A549 treated with dexamethasone at 1 μM for 4 hours (cell line): ENCODE measurements around the gene RNF223. TPM values are rescaled to one million over a fixed set of nuclear protein-coding genes. Genes with fewer than 3 reads are reported as not detected.

ENCODE experiments used
- total RNA-seq: library from RNA; stranded (reverse); fragments of 200-300 nt; extraction: Qiagen RNA extraction; gene quantifications from 5 replicates; pipeline ENCODE4 v1.2.3, GENCODE V29; 2022

Gene RNF223
- 0.13 to 0.20 TPM (median 0.18 TPM) in 5 replicates for total RNA-seq

DNA sequence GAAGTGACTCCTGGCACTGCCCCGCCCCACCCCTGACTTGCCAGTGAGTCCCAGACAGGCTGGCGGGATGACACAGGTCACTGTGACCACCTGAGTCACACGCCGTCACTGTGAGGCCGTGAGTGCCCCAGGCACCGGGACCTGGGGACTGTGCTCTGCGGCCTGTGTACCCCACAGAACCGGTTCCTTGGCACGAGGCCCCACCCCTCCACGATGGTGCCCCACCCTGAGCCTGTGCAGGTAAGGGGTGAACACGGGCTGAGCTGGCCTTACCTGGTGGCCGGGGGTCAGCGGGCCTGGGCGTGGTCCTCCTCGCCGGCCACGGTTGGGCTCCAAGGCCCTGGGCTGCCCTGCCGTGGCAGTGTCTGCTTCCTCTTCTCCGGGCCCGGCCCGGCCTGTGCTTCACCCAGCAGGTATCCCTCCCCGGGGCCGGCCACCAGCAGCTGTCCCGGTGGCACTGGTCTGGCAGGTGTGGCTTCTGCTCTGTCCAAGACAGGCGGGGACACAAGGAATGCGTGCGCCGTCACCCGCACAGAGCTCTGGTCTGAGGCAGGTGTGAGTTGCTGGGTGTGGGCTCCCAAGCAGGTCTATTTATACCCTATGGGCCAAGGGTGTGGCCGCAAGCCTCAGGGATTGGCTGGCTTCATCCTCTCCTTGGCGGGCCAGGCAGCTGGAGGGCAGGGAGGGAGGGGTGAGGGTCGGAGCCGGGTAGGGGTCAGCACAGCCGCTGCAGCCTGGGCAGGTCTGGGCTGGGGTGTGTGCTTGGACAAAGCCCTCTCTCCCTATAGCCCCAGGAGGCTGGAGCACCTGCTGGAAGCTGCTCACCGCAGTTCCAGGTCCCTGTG, at the start of gene RNF223:
Gene RNF223 (minus strand): TSS at position 564 of the 845 bp plus-strand sequence. CDS start 1,740 bp downstream, outside the sequence.

GRCh38 chr1:1115786-1116700, 41.9 kb upstream of the RNF223 start, which contains the start of gene C1orf159:
Gene C1orf159, minus strand, starts transcription at chr1:1116089. Its CDS starts 24,546 bp downstream, at chr1:1091543.

Other genes starting within 250 kb of the RNF223 start
- gene SAMD11, start 150.4 kb downstream of the RNF223 start, total RNA-seq, result 14.2 to 22.6 TPM (median 19.7 TPM) in 5 replicates
- 63.0 to 92.6 TPM (median 88.9 TPM) in 5 replicates for gene NOC2L, start 115.0 kb downstream of the RNF223 start, total RNA-seq
- 5.9 to 12.9 TPM (median 11.3 TPM) in 5 replicates for gene KLHL17, start 113.7 kb downstream of the RNF223 start, total RNA-seq
- 2.3 to 5.0 TPM (median 4.3 TPM) in 5 replicates for gene PLEKHN1, start 107.8 kb downstream of the RNF223 start, total RNA-seq
- gene PERM1, start 92.2 kb downstream of the RNF223 start, total RNA-seq, result 0.06 to 0.17 TPM (median 0.15 TPM) in 4 of 5 replicates, not detected in the other
- gene HES4, start 74.2 kb downstream of the RNF223 start, total RNA-seq, result 21.4 to 44.8 TPM (median 36.2 TPM) in 5 replicates
- 12.2 to 17.4 TPM (median 15.9 TPM) in 5 replicates for gene ISG15, start 60.8 kb downstream of the RNF223 start, total RNA-seq
- gene AGRN, start 54.2 kb downstream of the RNF223 start, total RNA-seq, result 56.7 to 117 TPM (median 107 TPM) in 5 replicates
- 8.5 to 13.5 TPM (median 12.3 TPM) in 5 replicates for gene C1orf159, start 41.8 kb upstream of the RNF223 start, total RNA-seq
- 0.03 TPM in 1 of 5 replicates, not detected in the others for gene TTLL10, start 99.6 kb upstream of the RNF223 start, total RNA-seq
- gene TNFRSF18, start 132.3 kb upstream of the RNF223 start, total RNA-seq, result 0.07 TPM in 1 of 5 replicates, not detected in the others
- gene TNFRSF4, start 139.8 kb upstream of the RNF223 start, total RNA-seq, result 0.06 to 0.15 TPM (median 0.10 TPM) in 4 of 5 replicates, not detected in the other
- 92.5 to 135 TPM (median 132 TPM) in 5 replicates for gene SDF4, start 157.7 kb upstream of the RNF223 start, total RNA-seq
- 10.7 to 17.9 TPM (median 16.5 TPM) in 5 replicates for gene B3GALT6, start 157.9 kb upstream of the RNF223 start, total RNA-seq
- 0.70 to 2.4 TPM (median 1.5 TPM) in 5 replicates for gene C1QTNF12, start 172.4 kb upstream of the RNF223 start, total RNA-seq
- 37.3 to 49.1 TPM (median 46.4 TPM) in 5 replicates for gene UBE2J2, start 199.5 kb upstream of the RNF223 start, total RNA-seq
- gene SCNN1D, start 206.1 kb upstream of the RNF223 start, total RNA-seq, result 0.89 to 1.4 TPM (median 1.1 TPM) in 5 replicates
- gene ACAP3, start 233.6 kb upstream of the RNF223 start, total RNA-seq, result 5.8 to 17.5 TPM (median 13.1 TPM) in 5 replicates
- 12.1 to 23.7 TPM (median 21.1 TPM) in 5 replicates for gene PUSL1, start 234.3 kb upstream of the RNF223 start, total RNA-seq